ENCODE measurements around the gene LMX1A. TPM values are rescaled to one million over a fixed set of nuclear protein-coding genes. Genes with fewer than 3 reads are reported as not detected.

The LMX1A gene
- total RNA-seq, 1 experiment from 2014 or later: not detected

GRCh38 chr1:165350840-165351239, 5.7 kb downstream of the LMX1A start (continued):
- TF ChIP-seq ZBTB43 (CRISPR knock-in tag; IDR thresholded peaks at IDR 0.05) (no peak), FOXP1 (CRISPR knock-in tag; IDR thresholded peaks at IDR 0.05; ENCODE audit: borderline replicate concordance) (no peak), TEAD4 (CRISPR knock-in tag; IDR thresholded peaks at IDR 0.05) (no peak), GTF2I (CRISPR knock-in tag; conservative IDR thresholded peaks at IDR 0.05) (no peak)

- H3K4me3 Mint-ChIP-seq: no peak overlapping the region
- H3K9me3 Mint-ChIP-seq: no peaks in the 10 kb centered on the region
- ChIA-PET POLR2A (no interaction called here), CTCF (interaction anchor here (0.8 to 3.4 kb wide), 2 partner anchors 22 to 24 kb away, joined by 5 to 23 read pairs; no protein-coding TSS in a partner anchor)
- H3K27ac Mint-ChIP-seq: no peak overlapping the region
- H3K4me1 Mint-ChIP-seq: peaks cover 43% of the 10 kb centered on the region
- no peaks in the 10 kb centered on the region for H3K36me3 Mint-ChIP-seq
- H3K27me3 Mint-ChIP-seq (ENCODE audit: low read depth): peaks cover 46% of the 10 kb centered on the region
- DNase-seq (ENCODE audit: low spot score): no peak
- no peak for ATAC-seq
- no peak for TF ChIP-seq TCF7 (CRISPR knock-in tag; IDR thresholded peaks at IDR 0.05; ENCODE audit: low read depth)
- TF ChIP-seq USF2 (CRISPR knock-in tag; IDR thresholded peaks at IDR 0.05): peak; percentile 50
Measured at GRCh38 chr1:165345502-165345901, 11.0 kb downstream of the LMX1A start.

GRCh38 chr1:165344736-165345135, 11.8 kb downstream of the LMX1A start:
- no peaks in the 10 kb centered on the region for H3K9me3 Mint-ChIP-seq
- POLR2A ChIA-PET: no interaction called here
- TF ChIP-seq NR1H2 (CRISPR knock-in tag; IDR thresholded peaks at IDR 0.05) (no peak), E2F1 (CRISPR knock-in tag; IDR thresholded peaks at IDR 0.05) (no peak)
- no peaks in the 10 kb centered on the region for H3K36me3 Mint-ChIP-seq
- H3K27me3 Mint-ChIP-seq (ENCODE audit: low read depth): peaks cover 39% of the 10 kb centered on the region
- DNase-seq (ENCODE audit: low spot score) (no peak), ATAC-seq (peak; percentile 16)
- CTCF ChIA-PET: interaction anchor here (0.6 to 3.4 kb wide), 8 partner anchors 8 to 215 kb away, joined by 3 to 23 read pairs (median 5); no protein-coding TSS in a partner anchor
- H3K4me3 Mint-ChIP-seq: no peak overlapping the region
- H3K27ac Mint-ChIP-seq: no peak overlapping the region
- peaks cover 35% of the 10 kb centered on the region for H3K4me1 Mint-ChIP-seq

- no peak overlapping the region for H3K27ac Mint-ChIP-seq
- ATAC-seq (peak; percentile 72), DNase-seq (ENCODE audit: low spot score) (no peak)
- TF ChIP-seq NR3C1 (CRISPR knock-in tag; conservative IDR thresholded peaks at IDR 0.05; ENCODE audit: low read depth): no peak
- no peak for TF ChIP-seq NFE2L1 (CRISPR knock-in tag; IDR thresholded peaks at IDR 0.05)
- peaks cover 33% of the 10 kb centered on the region for H3K27me3 Mint-ChIP-seq (ENCODE audit: low read depth)
- peaks cover 30% of the 10 kb centered on the region for H3K4me1 Mint-ChIP-seq
- no peaks in the 10 kb centered on the region for H3K36me3 Mint-ChIP-seq
- H3K4me3 Mint-ChIP-seq: no peak overlapping the region
- POLR2A ChIA-PET: no interaction called here
- CTCF ChIA-PET: interaction anchor here (0.6 to 3.4 kb wide), 9 partner anchors 9 to 215 kb away, joined by 3 to 23 read pairs (median 3); no protein-coding TSS in a partner anchor
- H3K9me3 Mint-ChIP-seq: no peaks in the 10 kb centered on the region
Measured at GRCh38 chr1:165344198-165344597, 12.3 kb downstream of the LMX1A start.

GRCh38 chr1:165342587-165342986, 13.9 kb downstream of the LMX1A start:
- ATAC-seq: no peak
- H3K4me3 Mint-ChIP-seq: no peak overlapping the region
- peaks cover 22% of the 10 kb centered on the region for H3K27me3 Mint-ChIP-seq (ENCODE audit: low read depth)
- peaks cover 15% of the 10 kb centered on the region for H3K4me1 Mint-ChIP-seq
- H3K9me3 Mint-ChIP-seq: no peaks in the 10 kb centered on the region
- DNase-seq (ENCODE audit: low spot score): no peak
- H3K36me3 Mint-ChIP-seq: no peaks in the 10 kb centered on the region
- ChIA-PET CTCF (interaction anchor here (0.8 to 2.1 kb wide), 5 partner anchors 20 to 228 kb away, joined by 3 to 7 read pairs (median 3); no protein-coding TSS in a partner anchor), POLR2A (no interaction called here)
- no peak overlapping the region for H3K27ac Mint-ChIP-seq
- TF ChIP-seq GTF2I (CRISPR knock-in tag; conservative IDR thresholded peaks at IDR 0.05) (no peak), ARID4B (CRISPR knock-in tag; IDR thresholded peaks at IDR 0.05; ENCODE audit: borderline replicate concordance) (no peak), ZNF423 (CRISPR knock-in tag; IDR thresholded peaks at IDR 0.05) (no peak), FOXP4 (CRISPR knock-in tag; IDR thresholded peaks at IDR 0.05) (no peak), USF2 (CRISPR knock-in tag; IDR thresholded peaks at IDR 0.05) (no peak), FOXK1 (CRISPR knock-in tag; IDR thresholded peaks at IDR 0.05) (no peak)

Measured in WTC11 (cell line).